Inferior parietal cortex (tissue), 1 donor: ENCODE results near the gene MAP3K2.
"Not testable (repeated sequence)": the region's sequence is repeated elsewhere in the genome, so short reads cannot be mapped to it uniquely, and the experiment has no call there.

ENCODE experiments used
- DNase-seq: peaks from one replicate; pipeline ENCODE4 v3.0.0-alpha.2; 2016; ENCODE audit errors: extremely low spot score

The MAP3K2 gene

GRCh38 chr2:127382831-127383230 lies 4.9 kb downstream of the MAP3K2 start:
- no peak for DNase-seq

- DNase-seq: no peak
Measured at GRCh38 chr2:127381762-127382161, 6.0 kb downstream of the MAP3K2 start.

GRCh38 chr2:127379712-127380355 lies 7.9 kb downstream of the MAP3K2 start:
- no peak for DNase-seq

GRCh38 chr2:127378720-127379119 lies 9.1 kb downstream of the MAP3K2 start:
- DNase-seq: no peak

GRCh38 chr2:127377262-127377661 lies 10.5 kb downstream of the MAP3K2 start:
- no peak for DNase-seq

- DNase-seq: no peak
Measured at GRCh38 chr2:127376257-127376656, 11.5 kb downstream of the MAP3K2 start.

GRCh38 chr2:127373362-127374083 lies 14.3 kb downstream of the MAP3K2 start:
- no peak for DNase-seq

GRCh38 chr2:127371037-127371436 lies 16.7 kb downstream of the MAP3K2 start:
- DNase-seq: no peak

GRCh38 chr2:127370010-127370409 lies 17.8 kb downstream of the MAP3K2 start:
- no peak for DNase-seq

GRCh38 chr2:127365211-127365643 lies 22.5 kb downstream of the MAP3K2 start:
- DNase-seq: no peak

GRCh38 chr2:127362971-127363370 lies 24.8 kb downstream of the MAP3K2 start:
- no peak for DNase-seq

- no peak for DNase-seq
Measured at GRCh38 chr2:127361929-127362885, 25.6 kb downstream of the MAP3K2 start.

GRCh38 chr2:127360242-127360641 lies 27.5 kb downstream of the MAP3K2 start:
- DNase-seq: no peak

- no peak for DNase-seq
Measured at GRCh38 chr2:127359520-127359919, 28.3 kb downstream of the MAP3K2 start.

- DNase-seq: no peak
Measured at GRCh38 chr2:127358971-127359370, 28.8 kb downstream of the MAP3K2 start.

- DNase-seq: no peak
Measured at GRCh38 chr2:127358044-127358443, 29.7 kb downstream of the MAP3K2 start.

GRCh38 chr2:127357591-127357990 lies 30.2 kb downstream of the MAP3K2 start:
- no peak for DNase-seq

GRCh38 chr2:127356531-127356930 lies 31.2 kb downstream of the MAP3K2 start:
- DNase-seq: no peak

- no peak for DNase-seq
Measured at GRCh38 chr2:127355407-127356008, 32.3 kb downstream of the MAP3K2 start.

GRCh38 chr2:127353873-127354676 lies 33.7 kb downstream of the MAP3K2 start:
- not testable (repeated sequence) for DNase-seq

GRCh38 chr2:127353223-127353622 lies 34.6 kb downstream of the MAP3K2 start:
- not testable (repeated sequence) for DNase-seq
